Measurements from ENCODE around the gene DNMT1. TPM values are rescaled to one million over a fixed set of nuclear protein-coding genes. Genes with fewer than 3 reads are reported as not detected.

DNMT1 gene
- total RNA-seq, 1 donor from 2014 or later: 333 TPM

DNA sequence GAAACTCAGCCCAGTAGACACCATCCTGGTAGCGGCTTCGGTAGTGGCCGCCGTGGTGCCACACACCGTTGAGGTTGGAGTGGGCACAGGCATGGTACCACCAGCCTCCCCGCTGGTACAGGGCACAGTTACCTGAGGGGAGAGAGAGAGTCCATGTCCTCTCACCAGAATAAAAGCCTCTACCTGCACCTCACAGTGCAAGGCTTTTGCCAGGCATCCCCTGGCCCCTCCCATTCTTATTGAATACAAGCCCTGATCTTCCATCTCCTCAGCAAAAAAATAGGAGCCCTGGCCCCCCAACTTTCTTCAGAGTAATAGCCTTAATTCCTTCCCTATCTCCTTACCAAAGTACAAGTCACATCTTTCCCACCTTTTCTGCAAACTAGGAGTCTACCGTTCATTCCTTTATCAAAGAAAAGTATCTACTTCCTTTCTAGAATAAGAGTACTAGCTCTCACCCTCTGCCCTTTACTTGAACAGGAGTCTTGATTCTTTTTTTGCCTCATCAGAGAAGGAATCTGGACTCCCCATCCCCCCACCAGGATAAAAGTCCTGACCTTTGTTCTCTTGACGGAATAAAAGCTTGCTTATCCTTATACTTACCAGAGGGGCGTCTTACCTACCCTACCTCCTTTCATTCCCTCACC lies 102.0 kb downstream of the DNMT1 start:
- no peak overlapping the region for H3K4me3 Mint-ChIP-seq
- no peaks in the 10 kb centered on the region for H3K36me3 Mint-ChIP-seq (ENCODE audit: low read depth)
- no peaks in the 10 kb centered on the region for H3K4me1 Mint-ChIP-seq
- no peak overlapping the region for H3K27ac Mint-ChIP-seq (ENCODE audit: unreplicated experiment)
- no peak for DNase-seq (ENCODE audit: low read depth, low spot score)
- TF ChIP-seq, protein P1, sequence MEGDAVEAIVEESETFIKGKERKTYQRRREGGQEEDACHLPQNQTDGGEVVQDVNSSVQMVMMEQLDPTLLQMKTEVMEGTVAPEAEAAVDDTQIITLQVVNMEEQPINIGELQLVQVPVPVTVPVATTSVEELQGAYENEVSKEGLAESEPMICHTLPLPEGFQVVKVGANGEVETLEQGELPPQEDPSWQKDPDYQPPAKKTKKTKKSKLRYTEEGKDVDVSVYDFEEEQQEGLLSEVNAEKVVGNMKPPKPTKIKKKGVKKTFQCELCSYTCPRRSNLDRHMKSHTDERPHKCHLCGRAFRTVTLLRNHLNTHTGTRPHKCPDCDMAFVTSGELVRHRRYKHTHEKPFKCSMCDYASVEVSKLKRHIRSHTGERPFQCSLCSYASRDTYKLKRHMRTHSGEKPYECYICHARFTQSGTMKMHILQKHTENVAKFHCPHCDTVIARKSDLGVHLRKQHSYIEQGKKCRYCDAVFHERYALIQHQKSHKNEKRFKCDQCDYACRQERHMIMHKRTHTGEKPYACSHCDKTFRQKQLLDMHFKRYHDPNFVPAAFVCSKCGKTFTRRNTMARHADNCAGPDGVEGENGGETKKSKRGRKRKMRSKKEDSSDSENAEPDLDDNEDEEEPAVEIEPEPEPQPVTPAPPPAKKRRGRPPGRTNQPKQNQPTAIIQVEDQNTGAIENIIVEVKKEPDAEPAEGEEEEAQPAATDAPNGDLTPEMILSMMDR (conservative IDR thresholded peaks at IDR 0.05): no peak
- H3K9me3 Mint-ChIP-seq: no peaks in the 10 kb centered on the region
- peaks cover 30% of the 10 kb centered on the region for H3K27me3 Mint-ChIP-seq (ENCODE audit: low read depth)

DNA sequence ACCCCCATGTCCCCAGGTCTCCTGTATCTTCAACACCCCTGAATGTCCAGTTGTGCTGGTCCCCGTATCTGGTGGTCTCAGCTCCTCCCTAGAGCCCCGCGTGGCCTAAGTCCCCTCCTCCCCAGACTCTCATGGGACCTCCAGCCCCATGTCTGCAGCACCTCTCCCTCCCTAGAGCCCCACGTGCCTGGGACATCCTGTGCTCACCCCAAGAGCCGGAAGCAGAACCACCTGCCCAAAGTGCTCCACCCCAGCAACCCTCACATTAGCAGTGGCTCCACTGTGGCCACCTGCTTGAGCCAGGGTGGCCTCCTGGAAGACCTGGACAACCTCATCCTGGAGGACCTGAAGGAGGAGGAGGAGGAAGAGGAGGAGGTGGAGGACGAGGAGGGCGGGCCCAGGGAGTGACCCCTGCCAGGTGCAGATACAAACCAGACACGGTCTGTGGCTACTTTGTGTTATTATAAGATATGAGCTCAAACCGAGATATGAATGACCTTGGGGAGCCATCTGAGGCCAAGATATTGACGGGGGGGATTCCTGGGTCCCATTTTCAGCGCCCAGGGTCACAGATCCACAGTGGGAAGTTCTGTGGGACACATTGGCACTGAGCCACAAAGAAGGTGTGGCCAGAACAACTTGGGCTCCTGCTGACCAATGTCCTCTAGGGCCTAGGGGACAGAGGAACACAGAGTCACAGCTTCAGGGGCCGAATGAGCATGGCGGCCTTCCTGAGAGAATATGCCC lies 102.7 kb downstream of the DNMT1 start:
- peaks cover 37% of the 10 kb centered on the region for H3K27me3 Mint-ChIP-seq (ENCODE audit: low read depth)
- H3K4me3 Mint-ChIP-seq: no peak overlapping the region
- no peaks in the 10 kb centered on the region for H3K36me3 Mint-ChIP-seq (ENCODE audit: low read depth)
- no peaks in the 10 kb centered on the region for H3K4me1 Mint-ChIP-seq
- no peaks in the 10 kb centered on the region for H3K9me3 Mint-ChIP-seq
- no peak for DNase-seq (ENCODE audit: low read depth, low spot score)
- no peak overlapping the region for H3K27ac Mint-ChIP-seq (ENCODE audit: unreplicated experiment)
- TF ChIP-seq, protein P1 (conservative IDR thresholded peaks at IDR 0.05): no peak

DNA sequence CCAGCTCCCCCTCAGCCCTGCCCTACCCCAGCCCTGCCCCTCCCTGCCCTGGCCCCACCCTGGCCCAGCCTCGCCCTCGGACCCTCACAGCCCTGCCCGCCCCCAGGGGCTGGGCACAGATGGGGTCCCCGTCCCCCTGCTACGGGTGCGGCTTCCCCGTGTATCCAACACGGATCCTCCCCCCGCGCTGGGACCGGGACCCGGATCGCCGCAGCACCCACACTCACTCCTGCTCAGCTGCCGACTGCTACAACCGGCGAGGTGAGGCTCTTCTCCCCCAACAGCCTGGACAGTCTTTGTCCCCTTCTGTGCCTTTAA lies 103.4 kb downstream of the DNMT1 start:
- no peaks in the 10 kb centered on the region for H3K36me3 Mint-ChIP-seq (ENCODE audit: low read depth)
- no peak overlapping the region for H3K27ac Mint-ChIP-seq (ENCODE audit: unreplicated experiment)
- DNase-seq (ENCODE audit: low read depth, low spot score): no peak
- no peaks in the 10 kb centered on the region for H3K9me3 Mint-ChIP-seq
- TF ChIP-seq, protein P1 (conservative IDR thresholded peaks at IDR 0.05): no peak
- no peak overlapping the region for H3K4me3 Mint-ChIP-seq
- no peaks in the 10 kb centered on the region for H3K4me1 Mint-ChIP-seq
- H3K27me3 Mint-ChIP-seq (ENCODE audit: low read depth): peaks cover 42% of the 10 kb centered on the region

DNA sequence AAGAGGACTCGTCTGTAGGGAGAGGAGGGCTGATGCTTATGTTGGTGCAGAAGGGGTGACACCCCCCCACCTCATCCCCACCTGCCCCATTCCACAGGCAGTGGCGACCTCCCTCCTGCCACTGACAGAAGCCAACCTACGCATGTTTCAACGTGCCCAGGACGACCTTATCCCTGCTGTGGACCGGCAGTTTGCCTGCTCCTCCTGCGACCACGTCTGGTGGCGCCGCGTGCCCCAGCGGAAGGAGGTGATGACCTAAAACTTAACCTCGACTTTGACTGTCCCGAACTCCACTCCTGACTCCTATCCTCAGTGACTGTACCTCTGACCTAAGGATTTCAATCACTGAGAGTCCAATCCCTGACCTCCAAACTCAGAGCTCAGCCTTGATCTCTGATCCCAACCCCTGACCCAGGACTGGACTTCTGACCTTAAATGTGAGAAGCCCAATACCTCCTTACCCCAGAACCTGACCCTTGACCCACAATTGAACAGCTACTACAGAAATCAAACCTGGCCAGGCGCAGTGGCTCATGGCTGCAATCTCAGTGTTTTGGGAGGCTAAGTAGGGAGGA lies 104.9 kb downstream of the DNMT1 start:
- TF ChIP-seq, protein P1 (conservative IDR thresholded peaks at IDR 0.05): no peak
- Mint-ChIP-seq H3K4me3 (no peak overlapping the region), H3K27ac (ENCODE audit: unreplicated experiment) (no peak overlapping the region), H3K4me1 (no peaks in the 10 kb centered on the region), H3K9me3 (no peaks in the 10 kb centered on the region), H3K36me3 (ENCODE audit: low read depth) (no peaks in the 10 kb centered on the region), H3K27me3 (ENCODE audit: low read depth) (peaks cover 46% of the 10 kb centered on the region)
- DNase-seq (ENCODE audit: low read depth, low spot score): no peak

DNA sequence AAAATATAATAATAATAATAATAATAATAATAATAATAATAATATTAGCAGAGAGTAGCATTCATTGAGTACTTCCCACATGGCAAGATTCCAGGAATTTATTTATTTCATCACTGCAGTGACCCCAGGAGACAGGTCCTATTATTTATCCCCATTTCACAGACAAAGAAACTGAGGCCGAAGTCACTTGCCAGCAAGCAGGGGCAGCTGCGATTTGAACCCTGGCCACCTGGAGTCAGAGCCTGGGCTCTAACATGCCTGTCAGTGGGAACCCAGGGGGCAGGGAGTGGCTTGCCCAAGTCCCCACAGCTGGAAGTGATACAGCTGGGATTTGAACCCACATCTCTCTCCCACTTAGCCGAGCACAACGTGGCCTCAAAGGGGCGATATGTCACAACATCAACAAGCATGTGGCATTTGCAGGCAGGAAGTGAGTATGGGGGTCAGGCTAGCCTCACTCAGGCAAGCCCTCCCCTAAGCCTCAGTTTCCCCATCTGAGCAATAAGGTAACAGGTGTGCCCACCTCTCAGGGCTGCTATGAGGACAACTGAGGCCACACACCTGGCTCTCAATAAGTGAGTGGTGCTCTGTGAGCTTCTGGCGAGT lies 105.7 kb downstream of the DNMT1 start:
- no peak overlapping the region for H3K27ac Mint-ChIP-seq (ENCODE audit: unreplicated experiment)
- no peak overlapping the region for H3K4me3 Mint-ChIP-seq
- H3K36me3 Mint-ChIP-seq (ENCODE audit: low read depth): no peaks in the 10 kb centered on the region
- H3K4me1 Mint-ChIP-seq: no peaks in the 10 kb centered on the region
- no peaks in the 10 kb centered on the region for H3K9me3 Mint-ChIP-seq
- TF ChIP-seq, protein P1 (conservative IDR thresholded peaks at IDR 0.05): no peak
- no peak for DNase-seq (ENCODE audit: low read depth, low spot score)
- peaks cover 49% of the 10 kb centered on the region for H3K27me3 Mint-ChIP-seq (ENCODE audit: low read depth)

Measured in neural crest cell (in vitro differentiated cells).